ENCODE results near the gene SGTA.
"Not testable (repeated sequence)": the region's sequence is repeated elsewhere in the genome, so short reads cannot be mapped to it uniquely, and the experiment has no call there.

Gene SGTA

GRCh38 chr19:2782936-2783780, at the start of gene SGTA:
Gene SGTA (minus strand): TSS chr19:2783273. CDS start chr19:2769068, 14,205 bp downstream.
- DNase-seq (ENCODE audit: low read depth), result peak; percentile 87

- no peak for DNase-seq (ENCODE audit: low read depth)
These were observed 44.9 kb upstream of the SGTA start for GRCh38 chr19:2827840-2828489.

GRCh38 chr19:2827022-2827421, 43.9 kb upstream of the SGTA start:
- DNase-seq (ENCODE audit: low read depth), result no peak

GRCh38 chr19:2824129-2824528, 41.1 kb upstream of the SGTA start:
- DNase-seq (ENCODE audit: low read depth), result no peak

GRCh38 chr19:2823646-2824045, 40.6 kb upstream of the SGTA start:
- no peak for DNase-seq (ENCODE audit: low read depth)

GRCh38 chr19:2822846-2823245, 39.8 kb upstream of the SGTA start:
- DNase-seq (ENCODE audit: low read depth), result no peak

- no peak for DNase-seq (ENCODE audit: low read depth)
These were observed 37.1 kb upstream of the SGTA start for GRCh38 chr19:2820112-2820702.

- DNase-seq (ENCODE audit: low read depth), result peak; percentile 97
These were observed 36.6 kb upstream of the SGTA start, which contains the start of gene ZNF554 for GRCh38 chr19:2819540-2820111. Gene ZNF554 (plus strand): TSS chr19:2819868. CDS start chr19:2820072, 204 bp downstream.

GRCh38 chr19:2817237-2817829, 34.3 kb upstream of the SGTA start:
- not testable (repeated sequence) for DNase-seq (ENCODE audit: low read depth)

- no peak for DNase-seq (ENCODE audit: low read depth)
These were observed 33.6 kb upstream of the SGTA start for GRCh38 chr19:2816641-2817040.

- no peak for DNase-seq (ENCODE audit: low read depth)
These were observed 32.9 kb upstream of the SGTA start for GRCh38 chr19:2815923-2816322.

- DNase-seq (ENCODE audit: low read depth), result no peak
These were observed 32.1 kb upstream of the SGTA start for GRCh38 chr19:2815191-2815614.

GRCh38 chr19:2814426-2814825, 31.4 kb upstream of the SGTA start:
- no peak for DNase-seq (ENCODE audit: low read depth)

- no peak for DNase-seq (ENCODE audit: low read depth)
These were observed 30.4 kb upstream of the SGTA start for GRCh38 chr19:2813235-2814160.

GRCh38 chr19:2812414-2813234, 29.6 kb upstream of the SGTA start:
- no peak for DNase-seq (ENCODE audit: low read depth)

- DNase-seq (ENCODE audit: low read depth), result no peak
These were observed 28.8 kb upstream of the SGTA start for GRCh38 chr19:2811735-2812413.

GRCh38 chr19:2811221-2811722, 28.2 kb upstream of the SGTA start:
- DNase-seq (ENCODE audit: low read depth), result no peak

- DNase-seq (ENCODE audit: low read depth), result no peak
These were observed 27.3 kb upstream of the SGTA start for GRCh38 chr19:2810141-2811091.
